Left ventricle myocardium inferior (tissue), 1 donor: ENCODE measurements around the gene PLA2G2E. TPM values are rescaled to one million over a fixed set of nuclear protein-coding genes. Genes with fewer than 3 reads are reported as not detected.
"Not testable (repeated sequence)": the region's sequence is repeated elsewhere in the genome, so short reads cannot be mapped to it uniquely, and the experiment has no call there.

Experiments
- DNase-seq: peaks from one replicate; pipeline ENCODE4 v3.0.0-alpha.2; 2020
- H3K27ac ChIP-seq: fragments of 200-600 bp; replicated peaks from 2 replicates; pipeline ENCODE4 v1.8.0; 2021
- H3K27me3 ChIP-seq: fragments of 200-600 bp; 2 replicates; pipeline ENCODE4 v1.8.0; 2021; ENCODE audit warnings: low read depth
- H3K36me3 ChIP-seq: fragments of 200-600 bp; 2 replicates; pipeline ENCODE4 v1.8.0; 2021
- H3K4me1 ChIP-seq: fragments of 200-600 bp; 2 replicates; pipeline ENCODE4 v1.8.0; 2021
- H3K4me3 ChIP-seq: fragments of 200-600 bp; 2 replicates; pipeline ENCODE4 v1.8.0; 2021; ENCODE audit warnings: mild to moderate bottlenecking, moderate library complexity
- H3K9me3 ChIP-seq: fragments of 200-600 bp; replicated peaks from 2 replicates; pipeline ENCODE4 v1.8.0; 2021
- intact Hi-C: fragments of 100-400 bp; cut with micrococcal nuclease; formaldehyde crosslinking; loops from one replicate; pipeline ENCODE4 v1.11.0; 2022
- total RNA-seq: library from RNA; stranded (reverse); fragmentation: NEBNext Ultra II Directional; extraction: Animal tissue kit (Norgen Biotek cat#: 25700); gene quantifications from one replicate; pipeline ENCODE4 v1.2.1, GENCODE V29; 2021
- TF ChIP-seq, protein P1 (sequence below): fragments of 200-600 bp; IDR thresholded peaks from 2 replicates; pipeline ENCODE4 v1.8.0; 2021; ENCODE audit warnings: antibody characterized with exemption, mild to moderate bottlenecking, borderline replicate concordance
- donor health status: DM: no; HTN: yes; CAD: no; lungs with severe emphysema.

PLA2G2E gene
- total RNA-seq, 1 donor from 2014 or later, result not detected

DNA sequence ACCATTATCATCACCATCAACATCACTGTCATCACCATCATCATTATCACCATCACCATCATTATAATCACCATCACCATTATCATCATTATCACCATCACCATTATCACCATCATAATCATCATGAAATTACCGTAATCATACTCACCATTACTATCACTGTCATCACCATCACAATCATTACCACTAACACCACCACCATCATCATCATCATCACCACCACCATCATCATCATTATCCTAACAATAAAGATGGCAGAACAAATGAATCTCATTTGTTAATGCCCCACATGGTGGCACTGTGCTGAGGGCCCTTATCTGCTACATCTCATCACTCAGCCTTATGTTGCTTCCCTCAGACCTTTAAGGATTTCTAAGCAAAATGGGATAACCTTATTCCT is 9.4 kb upstream of the PLA2G2E start:
- peaks cover 31% of the 10 kb centered on the region for H3K9me3 ChIP-seq
- TF ChIP-seq, protein P1, sequence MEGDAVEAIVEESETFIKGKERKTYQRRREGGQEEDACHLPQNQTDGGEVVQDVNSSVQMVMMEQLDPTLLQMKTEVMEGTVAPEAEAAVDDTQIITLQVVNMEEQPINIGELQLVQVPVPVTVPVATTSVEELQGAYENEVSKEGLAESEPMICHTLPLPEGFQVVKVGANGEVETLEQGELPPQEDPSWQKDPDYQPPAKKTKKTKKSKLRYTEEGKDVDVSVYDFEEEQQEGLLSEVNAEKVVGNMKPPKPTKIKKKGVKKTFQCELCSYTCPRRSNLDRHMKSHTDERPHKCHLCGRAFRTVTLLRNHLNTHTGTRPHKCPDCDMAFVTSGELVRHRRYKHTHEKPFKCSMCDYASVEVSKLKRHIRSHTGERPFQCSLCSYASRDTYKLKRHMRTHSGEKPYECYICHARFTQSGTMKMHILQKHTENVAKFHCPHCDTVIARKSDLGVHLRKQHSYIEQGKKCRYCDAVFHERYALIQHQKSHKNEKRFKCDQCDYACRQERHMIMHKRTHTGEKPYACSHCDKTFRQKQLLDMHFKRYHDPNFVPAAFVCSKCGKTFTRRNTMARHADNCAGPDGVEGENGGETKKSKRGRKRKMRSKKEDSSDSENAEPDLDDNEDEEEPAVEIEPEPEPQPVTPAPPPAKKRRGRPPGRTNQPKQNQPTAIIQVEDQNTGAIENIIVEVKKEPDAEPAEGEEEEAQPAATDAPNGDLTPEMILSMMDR, result no peak
- intact Hi-C loops, result no loop called here
- H3K36me3 ChIP-seq, result no peaks in the 10 kb centered on the region
- H3K27ac ChIP-seq, result no peak overlapping the region
- DNase-seq, result no peak
- H3K4me1 ChIP-seq, result no peaks in the 10 kb centered on the region
- no peaks in the 10 kb centered on the region for H3K27me3 ChIP-seq
- H3K4me3 ChIP-seq, result no peak overlapping the region

DNA sequence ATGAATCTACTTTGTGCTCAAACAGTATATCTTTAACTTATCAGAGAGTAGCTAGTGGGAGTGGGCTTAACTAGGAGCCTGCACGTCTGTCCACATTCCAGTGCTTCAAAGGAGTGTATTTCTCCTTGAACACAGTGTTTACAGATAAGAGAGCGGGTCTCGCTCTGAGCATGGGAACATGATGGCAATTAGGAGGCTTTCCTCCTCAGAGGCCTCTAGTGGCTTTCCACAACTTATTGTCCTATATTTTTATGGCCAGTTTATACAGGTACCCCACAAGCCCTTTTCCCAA is 3.7 kb upstream of the PLA2G2E start:
- H3K4me1 ChIP-seq, H3K27ac ChIP-seq, DNase-seq, intact Hi-C loops, H3K4me3 ChIP-seq, H3K36me3 ChIP-seq: not testable (repeated sequence)
- Histone ChIP-seq H3K27me3 (peaks cover 23% of the 10 kb centered on the region), H3K9me3 (peaks cover 18% of the 10 kb centered on the region)

DNA sequence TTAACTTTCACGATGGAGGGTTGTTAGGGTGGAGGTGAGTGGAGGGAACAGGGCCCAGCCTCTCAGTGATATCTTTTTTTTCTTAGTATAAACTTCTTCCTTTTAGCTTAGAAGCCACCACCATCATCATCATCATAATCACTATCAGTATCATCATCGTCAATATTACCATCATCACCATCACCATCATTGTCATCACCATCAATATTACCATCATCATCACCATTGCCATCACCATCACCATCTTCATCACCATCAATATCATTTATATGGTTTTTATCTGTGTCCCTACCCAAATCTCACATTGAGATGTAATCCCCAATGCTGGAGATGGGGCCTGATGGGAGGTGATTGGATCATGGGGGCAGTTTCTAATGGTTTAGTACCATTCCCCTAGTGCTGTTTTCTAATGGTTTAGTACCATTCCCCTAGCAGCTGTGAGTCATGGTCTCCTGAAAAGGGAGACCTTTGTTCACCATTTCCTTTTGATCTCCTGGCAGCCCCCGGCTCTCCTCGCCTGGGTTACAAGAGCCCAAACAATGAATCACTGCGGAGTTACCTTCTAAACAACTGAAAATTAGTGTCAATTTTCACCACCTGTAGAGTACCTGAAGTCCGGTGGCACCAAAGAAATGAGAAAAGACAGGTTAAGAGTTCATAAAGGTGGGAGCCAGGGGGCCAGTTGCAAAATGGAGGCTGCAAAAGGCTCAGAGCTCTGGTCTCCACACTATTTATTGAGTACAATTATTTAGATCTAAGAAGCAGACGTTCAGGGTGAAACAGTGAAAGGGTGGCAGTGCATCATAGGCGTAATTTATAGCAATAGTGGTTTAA is 3.1 kb upstream of the PLA2G2E start:
- Histone ChIP-seq H3K36me3 (no peaks in the 10 kb centered on the region), H3K4me3 (no peak overlapping the region), H3K9me3 (peaks cover 12% of the 10 kb centered on the region), H3K27ac (no peak overlapping the region), H3K27me3 (peaks cover 26% of the 10 kb centered on the region), H3K4me1 (no peaks in the 10 kb centered on the region)
- TF ChIP-seq, protein P1, result no peak
- no peak for DNase-seq
- intact Hi-C loops, result no loop called here

DNA sequence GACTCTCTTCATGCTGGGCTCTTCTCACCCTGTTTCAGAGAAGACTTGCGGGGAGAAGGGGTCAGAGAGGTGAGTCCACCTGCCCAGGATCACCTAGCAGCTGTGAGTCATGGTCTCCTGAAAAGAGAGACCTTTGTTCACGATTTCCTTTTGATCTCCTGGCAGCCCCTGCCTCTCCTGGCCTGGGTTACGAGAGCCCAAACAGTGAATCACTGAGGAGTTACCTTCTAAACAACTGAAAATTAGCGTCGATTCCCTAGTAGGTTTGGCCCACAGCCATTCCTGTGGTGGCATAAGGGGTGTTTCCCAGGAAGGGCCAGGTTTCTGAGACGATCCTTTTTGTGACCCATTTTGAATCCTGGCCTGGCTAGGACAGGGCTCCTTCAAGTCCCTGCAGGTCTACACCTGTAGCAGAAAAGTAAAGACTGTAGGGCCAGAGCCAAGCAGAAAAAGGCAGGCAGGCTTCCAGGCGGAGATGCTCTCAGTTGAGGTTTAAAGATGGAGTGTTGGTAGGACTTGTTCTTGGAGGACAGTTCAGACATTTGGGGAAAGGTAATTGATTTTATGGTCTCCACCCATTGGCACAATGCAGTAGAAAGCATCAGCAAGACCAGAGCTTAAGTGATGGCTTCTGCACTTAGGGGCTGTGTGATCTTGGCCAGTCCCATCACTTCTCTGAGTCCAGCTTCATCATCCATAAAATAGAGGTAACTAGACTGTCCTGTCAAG is 2.1 kb upstream of the PLA2G2E start:
- peaks cover 26% of the 10 kb centered on the region for H3K27me3 ChIP-seq
- intact Hi-C loops, result no loop called here
- TF ChIP-seq, protein P1, result no peak

DNA sequence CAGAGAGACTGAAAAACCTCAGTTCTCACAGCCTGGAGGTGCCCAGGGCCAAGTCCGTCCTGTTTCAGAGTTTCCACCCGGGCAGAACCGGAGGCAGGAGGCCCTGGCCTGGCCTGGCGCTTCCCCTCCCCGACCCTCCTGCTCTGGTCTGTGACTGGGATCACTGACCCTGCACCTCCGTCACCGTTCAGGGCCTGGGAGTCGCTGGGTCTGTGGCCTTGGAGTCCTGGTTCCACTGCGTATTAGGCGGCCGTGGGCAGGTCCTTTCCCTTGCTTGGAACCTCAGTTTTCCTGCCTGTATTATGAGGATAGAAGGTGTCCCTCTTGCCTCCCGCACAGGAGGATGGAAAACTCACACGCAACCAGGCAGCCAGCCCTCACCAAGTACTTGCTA is 533 bp upstream of the PLA2G2E start:
- peaks cover 2% of the 10 kb centered on the region for H3K4me1 ChIP-seq
- intact Hi-C loops, result no loop called here
- TF ChIP-seq, protein P1, result no peak

More for the DNA sequence above, 2.1 kb upstream of the PLA2G2E start:
- peaks cover 2% of the 10 kb centered on the region for H3K9me3 ChIP-seq
- H3K4me3 ChIP-seq, result no peak overlapping the region
- no peak overlapping the region for H3K27ac ChIP-seq
- H3K4me1 ChIP-seq, result no peaks in the 10 kb centered on the region
- no peak for DNase-seq
- no peaks in the 10 kb centered on the region for H3K36me3 ChIP-seq

More for the DNA sequence above, 533 bp upstream of the PLA2G2E start:
- no peak overlapping the region for H3K4me3 ChIP-seq
- no peak overlapping the region for H3K27ac ChIP-seq
- H3K9me3 ChIP-seq, result no peaks in the 10 kb centered on the region
- no peak for DNase-seq
- peaks cover 26% of the 10 kb centered on the region for H3K27me3 ChIP-seq
- H3K36me3 ChIP-seq, result no peaks in the 10 kb centered on the region
